ENCODE results near the gene RPL31. TPM values are rescaled to one million over a fixed set of nuclear protein-coding genes. Genes with fewer than 3 reads are reported as not detected.

The RPL31 gene
- total RNA-seq, 1 experiment from 2014 or later, result 682 TPM

GRCh38 chr2:100953406-100954043 lies 48.6 kb upstream of the RPL31 start:
- TF ChIP-seq SIN3A (IDR thresholded peaks at IDR 0.05; ENCODE audit: borderline replicate concordance, insufficient read depth, low read depth, low read length), result no peak
- TF ChIP-seq, protein P1, sequence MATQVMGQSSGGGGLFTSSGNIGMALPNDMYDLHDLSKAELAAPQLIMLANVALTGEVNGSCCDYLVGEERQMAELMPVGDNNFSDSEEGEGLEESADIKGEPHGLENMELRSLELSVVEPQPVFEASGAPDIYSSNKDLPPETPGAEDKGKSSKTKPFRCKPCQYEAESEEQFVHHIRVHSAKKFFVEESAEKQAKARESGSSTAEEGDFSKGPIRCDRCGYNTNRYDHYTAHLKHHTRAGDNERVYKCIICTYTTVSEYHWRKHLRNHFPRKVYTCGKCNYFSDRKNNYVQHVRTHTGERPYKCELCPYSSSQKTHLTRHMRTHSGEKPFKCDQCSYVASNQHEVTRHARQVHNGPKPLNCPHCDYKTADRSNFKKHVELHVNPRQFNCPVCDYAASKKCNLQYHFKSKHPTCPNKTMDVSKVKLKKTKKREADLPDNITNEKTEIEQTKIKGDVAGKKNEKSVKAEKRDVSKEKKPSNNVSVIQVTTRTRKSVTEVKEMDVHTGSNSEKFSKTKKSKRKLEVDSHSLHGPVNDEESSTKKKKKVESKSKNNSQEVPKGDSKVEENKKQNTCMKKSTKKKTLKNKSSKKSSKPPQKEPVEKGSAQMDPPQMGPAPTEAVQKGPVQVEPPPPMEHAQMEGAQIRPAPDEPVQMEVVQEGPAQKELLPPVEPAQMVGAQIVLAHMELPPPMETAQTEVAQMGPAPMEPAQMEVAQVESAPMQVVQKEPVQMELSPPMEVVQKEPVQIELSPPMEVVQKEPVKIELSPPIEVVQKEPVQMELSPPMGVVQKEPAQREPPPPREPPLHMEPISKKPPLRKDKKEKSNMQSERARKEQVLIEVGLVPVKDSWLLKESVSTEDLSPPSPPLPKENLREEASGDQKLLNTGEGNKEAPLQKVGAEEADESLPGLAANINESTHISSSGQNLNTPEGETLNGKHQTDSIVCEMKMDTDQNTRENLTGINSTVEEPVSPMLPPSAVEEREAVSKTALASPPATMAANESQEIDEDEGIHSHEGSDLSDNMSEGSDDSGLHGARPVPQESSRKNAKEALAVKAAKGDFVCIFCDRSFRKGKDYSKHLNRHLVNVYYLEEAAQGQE (IDR thresholded peaks at IDR 0.05; ENCODE audit: insufficient read depth in 1 of 2, low read depth in 2 of 2, low read length in 1 of 2), result no peak
- TF ChIP-seq TCF7L2 (IDR thresholded peaks at IDR 0.05; ENCODE audit: low read depth, low read length), result no peak
- no peak overlapping the region for H3K4me3 ChIP-seq (ENCODE audit: low read depth in 2 of 2, low read length in 2 of 2)
- DNase-seq (ENCODE audit: low read depth, low spot score), result no peak
- H3K27ac ChIP-seq (ENCODE audit: low read length), result no peak overlapping the region
- no peaks in the 10 kb centered on the region for H3K27me3 ChIP-seq (ENCODE audit: control insufficient read depth, insufficient read depth, low read length)
- no TSS peak for BruUV-seq (replicated peaks)
- intact Hi-C loops (cut with micrococcal nuclease; ENCODE audit: unreplicated experiment) (no loop called here), in situ Hi-C loops (cut with HindIII; ENCODE audit: low pct_unique_long_range_greater_than_20kb, low sequenced_read_pairs) (no loop called here)
- CTCF ChIA-PET, result no interaction called here
- H3K36me3 ChIP-seq (ENCODE audit: control insufficient read depth, insufficient read depth, low read length), result no peaks in the 10 kb centered on the region
- no peaks in the 10 kb centered on the region for H3K4me1 ChIP-seq (ENCODE audit: control insufficient read depth, insufficient read depth, low read length)
- H3K9me3 ChIP-seq (ENCODE audit: control insufficient read depth, insufficient read depth, low read depth, low read length), result no peaks in the 10 kb centered on the region
- ATAC-seq, result no peak
- POLR2A ChIA-PET, result no interaction called here

GRCh38 chr2:100954044-100954420 lies 48.1 kb upstream of the RPL31 start:
- BruUV-seq (replicated peaks), result no TSS peak
- in situ Hi-C loops (cut with HindIII; ENCODE audit: low pct_unique_long_range_greater_than_20kb, low sequenced_read_pairs) (no loop called here), intact Hi-C loops (cut with micrococcal nuclease; ENCODE audit: unreplicated experiment) (no loop called here)
- H3K27me3 ChIP-seq (ENCODE audit: control insufficient read depth, insufficient read depth, low read length), result no peaks in the 10 kb centered on the region
- POLR2A ChIA-PET, result interaction anchor here (0.7 kb wide), 1 partner anchor 93 kb away, joined by 17 read pairs; no protein-coding TSS in a partner anchor
- CTCF ChIA-PET, result no interaction called here
- no peak overlapping the region for H3K4me3 ChIP-seq (ENCODE audit: low read depth in 2 of 2, low read length in 2 of 2)
- no peaks in the 10 kb centered on the region for H3K4me1 ChIP-seq (ENCODE audit: control insufficient read depth, insufficient read depth, low read length)
- no peaks in the 10 kb centered on the region for H3K9me3 ChIP-seq (ENCODE audit: control insufficient read depth, insufficient read depth, low read depth, low read length)
- no peak for TF ChIP-seq SIN3A (IDR thresholded peaks at IDR 0.05; ENCODE audit: borderline replicate concordance, insufficient read depth, low read depth, low read length)
- TF ChIP-seq CTCF (IDR thresholded peaks at IDR 0.05), result no peak
- TF ChIP-seq, protein P1 (IDR thresholded peaks at IDR 0.05; ENCODE audit: insufficient read depth in 1 of 2, low read depth in 2 of 2, low read length in 1 of 2), result no peak
- no peak for TF ChIP-seq POLR2AphosphoS5 (IDR thresholded peaks at IDR 0.05; ENCODE audit: low read depth, low read length)
- TF ChIP-seq TCF7L2 (IDR thresholded peaks at IDR 0.05; ENCODE audit: low read depth, low read length), result no peak
- DNase-seq (ENCODE audit: low read depth, low spot score) (no peak), ATAC-seq (no peak)
- no peak overlapping the region for H3K27ac ChIP-seq (ENCODE audit: low read length)
- no peaks in the 10 kb centered on the region for H3K36me3 ChIP-seq (ENCODE audit: control insufficient read depth, insufficient read depth, low read length)

Data from Panc1 (cell line).